Endodermal cell (in vitro differentiated cells): ENCODE data around the gene TMEM134. TPM values are rescaled to one million over a fixed set of nuclear protein-coding genes. Genes with fewer than 3 reads are reported as not detected.

Experiments used
- DNase-seq: peaks from one replicate; pipeline ENCODE4 v3.0.0-alpha.2; 2017
- H3K27ac ChIP-seq: 2 replicates; pipeline ENCODE4 v1.5.1; 2013; ENCODE audit warnings: mild to moderate bottlenecking, low read depth, low read length, moderate library complexity
- H3K27me3 ChIP-seq: 2 replicates; pipeline ENCODE4 v1.6.1; 2013; ENCODE audit warnings: mild to moderate bottlenecking, low read length, moderate library complexity; ENCODE audit not compliant: insufficient read depth, control insufficient read depth, poor library complexity, severe bottlenecking
- H3K36me3 ChIP-seq: 2 replicates; pipeline ENCODE4 v1.7.0; 2013; ENCODE audit warnings: mild to moderate bottlenecking, low read length, moderate library complexity; ENCODE audit not compliant: control insufficient read depth, insufficient read depth
- H3K4me1 ChIP-seq: one replicate; pipeline ENCODE4 v1.7.0; 2013; ENCODE audit warnings: low read length; ENCODE audit not compliant: control insufficient read depth, insufficient read depth
- H3K4me3 ChIP-seq: 2 replicates; pipeline ENCODE4 v1.5.1; 2013; ENCODE audit warnings: mild to moderate bottlenecking, low read length, moderate library complexity
- H3K9ac ChIP-seq: 2 replicates; pipeline ENCODE4 v1.6.1; 2013; ENCODE audit warnings: mild to moderate bottlenecking, low read length, moderate library complexity; ENCODE audit not compliant: poor library complexity, severe bottlenecking; ENCODE audit errors: extremely low read depth
- H3K9me3 ChIP-seq: 2 replicates; pipeline ENCODE4 v1.6.1; 2013; ENCODE audit warnings: mild to moderate bottlenecking, low read length, moderate library complexity; ENCODE audit not compliant: control insufficient read depth
- H3K27ac Mint-ChIP-seq: 2 replicates; pipeline ENCODE4 v1.8.0; 2020; ENCODE audit warnings: mixed read lengths
- H3K27me3 Mint-ChIP-seq: 2 replicates; pipeline ENCODE4 v1.8.0; 2021; ENCODE audit warnings: mild to moderate bottlenecking, mixed read lengths; ENCODE audit not compliant: insufficient read depth
- H3K36me3 Mint-ChIP-seq: 2 replicates; pipeline ENCODE4 v1.8.0; 2020; ENCODE audit warnings: low read depth, mixed read lengths
- H3K4me1 Mint-ChIP-seq: 2 replicates; pipeline ENCODE4 v1.8.0; 2020; ENCODE audit warnings: mixed read lengths
- H3K4me3 Mint-ChIP-seq: 2 replicates; pipeline ENCODE4 v1.8.0; 2020; ENCODE audit warnings: mild to moderate bottlenecking, moderate library complexity, mixed read lengths
- H3K9me3 Mint-ChIP-seq: 2 replicates; pipeline ENCODE4 v1.8.0; 2020; ENCODE audit warnings: mild to moderate bottlenecking, mixed read lengths
- WGBS, 2 experiments: methylation state at CpG; one replicate each; pipeline versions ENCODE4 v1.1.5 to v1.1.7; 2013; ENCODE audit warnings: missing lambda C conversion rate in 2 of 2, mixed read lengths in 1 of 2; ENCODE audit not compliant: insufficient coverage in 1 of 2, insufficient read length in 1 of 2; 5-methylcytosine and 5-hydroxymethylcytosine counted together
- total RNA-seq, 2 donors: library from RNA; stranded (reverse); fragmentation: NEBNext Ultra II Directional in 1 of 2; extraction: Animal tissue kit (Norgen Biotek cat#: 25700) in 1 of 2; gene quantifications; 2 replicates in 1 of 2; 3 replicates in 1 of 2; pipeline ENCODE4 v1.2.1, GENCODE V29; 2021
- TF ChIP-seq, protein P1 (sequence below): fragments of 200-600 bp; sonication (generic); conservative IDR thresholded peaks from 2 replicates; pipeline ENCODE4 v1.5.0; 2021; ENCODE audit warnings: antibody characterized with exemption, mild to moderate bottlenecking

TMEM134 gene
- total RNA-seq, 2 donors from 2014 or later = 67.4 to 87.8 TPM

DNA sequence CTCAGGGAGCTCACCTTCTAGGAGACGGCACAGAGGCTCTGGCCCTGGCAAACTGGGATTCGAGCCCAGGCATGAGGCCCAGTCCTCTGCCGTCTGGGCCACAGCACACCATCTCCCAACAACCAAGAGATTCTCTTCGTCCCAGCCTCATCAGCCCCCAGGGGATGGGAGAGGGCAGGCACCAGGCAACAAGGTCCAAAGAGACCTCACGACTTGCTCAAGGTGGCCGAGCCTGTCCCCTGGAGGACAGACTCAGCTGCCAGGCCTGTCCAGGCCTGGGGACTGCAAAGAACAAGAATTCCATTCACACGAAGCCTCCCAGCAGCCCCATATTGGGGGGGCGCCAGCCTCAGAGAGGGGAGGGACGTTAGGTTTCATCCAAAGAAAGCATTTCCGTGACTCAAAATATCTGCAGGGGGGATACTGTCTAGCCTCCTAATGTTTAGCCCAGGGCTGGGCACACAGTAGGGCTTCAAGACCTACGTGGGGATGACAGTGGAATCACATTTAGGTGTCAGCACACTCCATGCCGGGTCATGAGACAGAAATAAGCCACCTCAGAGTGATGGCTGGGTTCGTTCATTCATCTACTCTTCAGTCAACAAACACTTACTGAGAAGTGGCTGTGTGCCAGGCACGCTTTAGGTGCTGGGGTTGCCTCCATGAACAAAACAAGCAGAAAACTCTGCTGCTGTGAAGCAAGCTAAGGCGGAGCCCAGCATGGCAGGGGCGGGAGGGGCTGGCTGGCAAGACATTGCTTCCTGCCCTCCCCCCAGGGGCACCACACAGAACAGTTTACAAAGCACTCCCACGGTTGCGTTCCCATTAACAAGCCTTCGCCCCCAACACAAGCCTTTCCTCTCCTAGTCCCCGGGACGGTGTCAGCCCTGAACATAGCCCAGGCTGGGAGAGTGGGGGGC lies 52.4 kb downstream of the TMEM134 start:
- H3K36me3 ChIP-seq = no peaks in the 10 kb centered on the region
- Mint-ChIP-seq H3K27ac (peak overlapping the region; percentile 55), H3K36me3 (no peaks in the 10 kb centered on the region), H3K4me1 (peaks cover 14% of the 10 kb centered on the region), H3K9me3 (no peaks in the 10 kb centered on the region), H3K4me3 (peak overlapping the region; percentile 48), H3K27me3 (peaks cover 31% of the 10 kb centered on the region)
- peaks cover 13% of the 10 kb centered on the region for H3K27me3 ChIP-seq
- WGBS, 2 experiments = 83 to 86% methylated on average over 12 to 21 of the region's 21 CpGs
- no peaks in the 10 kb centered on the region for H3K9me3 ChIP-seq
- no peak overlapping the region for H3K4me3 ChIP-seq
- no peak overlapping the region for H3K9ac ChIP-seq
- no peak for DNase-seq
- TF ChIP-seq, protein P1, sequence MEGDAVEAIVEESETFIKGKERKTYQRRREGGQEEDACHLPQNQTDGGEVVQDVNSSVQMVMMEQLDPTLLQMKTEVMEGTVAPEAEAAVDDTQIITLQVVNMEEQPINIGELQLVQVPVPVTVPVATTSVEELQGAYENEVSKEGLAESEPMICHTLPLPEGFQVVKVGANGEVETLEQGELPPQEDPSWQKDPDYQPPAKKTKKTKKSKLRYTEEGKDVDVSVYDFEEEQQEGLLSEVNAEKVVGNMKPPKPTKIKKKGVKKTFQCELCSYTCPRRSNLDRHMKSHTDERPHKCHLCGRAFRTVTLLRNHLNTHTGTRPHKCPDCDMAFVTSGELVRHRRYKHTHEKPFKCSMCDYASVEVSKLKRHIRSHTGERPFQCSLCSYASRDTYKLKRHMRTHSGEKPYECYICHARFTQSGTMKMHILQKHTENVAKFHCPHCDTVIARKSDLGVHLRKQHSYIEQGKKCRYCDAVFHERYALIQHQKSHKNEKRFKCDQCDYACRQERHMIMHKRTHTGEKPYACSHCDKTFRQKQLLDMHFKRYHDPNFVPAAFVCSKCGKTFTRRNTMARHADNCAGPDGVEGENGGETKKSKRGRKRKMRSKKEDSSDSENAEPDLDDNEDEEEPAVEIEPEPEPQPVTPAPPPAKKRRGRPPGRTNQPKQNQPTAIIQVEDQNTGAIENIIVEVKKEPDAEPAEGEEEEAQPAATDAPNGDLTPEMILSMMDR = no peak
- H3K27ac ChIP-seq = no peak overlapping the region
- peaks cover under 1% of the 10 kb centered on the region for H3K4me1 ChIP-seq

- no peaks in the 10 kb centered on the region for H3K36me3 Mint-ChIP-seq
- peaks cover 31% of the 10 kb centered on the region for H3K27me3 Mint-ChIP-seq
- H3K27ac ChIP-seq = no peak within 1 kb of the TSS
- WGBS, 2 experiments = 11 to 42% methylated on average over 4 to 65 of the region's 67 CpGs
- peak within 1 kb of the TSS; percentile 55 for H3K27ac Mint-ChIP-seq
- peaks cover 13% of the 10 kb centered on the region for H3K27me3 ChIP-seq
- TF ChIP-seq, protein P1 = no peak
- H3K36me3 ChIP-seq = no peaks in the 10 kb centered on the region
- DNase-seq = peak; percentile 87
- H3K9me3 Mint-ChIP-seq = no peaks in the 10 kb centered on the region
- H3K9me3 ChIP-seq = no peaks in the 10 kb centered on the region
- no peak within 1 kb of the TSS for H3K4me3 ChIP-seq
- peaks cover 8% of the 10 kb centered on the region for H3K4me1 ChIP-seq
- peaks cover 21% of the 10 kb centered on the region for H3K4me1 Mint-ChIP-seq
- H3K4me3 Mint-ChIP-seq = peak within 1 kb of the TSS; percentile 49
- no peak within 1 kb of the TSS for H3K9ac ChIP-seq
Measured at GRCh38 chr11:67415501-67416304, 53.3 kb downstream of the TMEM134 start, which contains the start of gene CARNS1. Gene CARNS1 (plus strand): TSS chr11:67415678. CDS start chr11:67416200, 522 bp downstream.

DNA sequence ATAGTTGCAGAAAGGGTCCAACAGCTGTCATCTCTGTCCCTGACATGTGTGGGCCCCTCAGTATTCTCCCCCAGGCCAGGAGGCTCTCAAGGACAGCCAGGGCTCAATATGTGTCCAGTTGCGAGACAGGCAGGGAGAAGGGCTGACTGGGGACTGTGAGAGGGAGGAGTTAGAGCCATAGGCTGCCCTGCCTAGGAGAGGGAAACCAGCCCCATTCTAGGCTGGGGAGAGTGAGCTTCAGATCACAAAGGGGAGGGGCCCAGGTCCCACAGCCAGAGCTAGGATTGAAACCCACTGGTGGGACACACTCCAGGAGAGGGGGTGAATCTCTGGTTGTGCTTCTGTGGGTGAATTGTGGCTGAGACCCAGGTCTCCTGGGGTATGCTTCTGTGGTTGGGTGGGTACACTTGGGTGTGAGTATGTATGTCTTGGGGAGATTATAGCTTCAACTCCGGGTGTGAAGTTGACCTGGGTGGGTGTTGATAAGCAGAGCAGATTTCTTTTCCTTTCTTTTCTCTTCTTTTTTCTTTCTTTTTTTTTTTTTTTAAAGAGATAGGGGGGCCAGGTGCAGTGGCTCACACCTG lies 55.7 kb downstream of the TMEM134 start:
- Histone ChIP-seq H3K4me1 (peaks cover 14% of the 10 kb centered on the region), H3K27me3 (peaks cover 8% of the 10 kb centered on the region), H3K9ac (no peak overlapping the region), H3K36me3 (no peaks in the 10 kb centered on the region), H3K27ac (no peak overlapping the region), H3K9me3 (no peaks in the 10 kb centered on the region), H3K4me3 (no peak overlapping the region)
- Mint-ChIP-seq H3K9me3 (no peaks in the 10 kb centered on the region), H3K4me1 (peaks cover 21% of the 10 kb centered on the region), H3K27me3 (peaks cover 28% of the 10 kb centered on the region), H3K4me3 (no peak overlapping the region), H3K36me3 (no peaks in the 10 kb centered on the region), H3K27ac (no peak overlapping the region)
- TF ChIP-seq, protein P1 = no peak
- no peak for DNase-seq
- WGBS, 2 experiments = 80 to 85% methylated on average over 1 to 2 of the region's 2 CpGs
